LNCAP (cell line): Measurements from ENCODE around the gene KRTAP4-5.
"Not testable (repeated sequence)": the region's sequence is repeated elsewhere in the genome, so short reads cannot be mapped to it uniquely, and the experiment has no call there.

Source experiments
- TF ChIP-seq, protein P1 (sequence below): fragments of 450-650 bp; IDR thresholded peaks from 2 replicates; pipeline ENCODE4 v1.5.1; 2017; ENCODE audit warnings: mild to moderate bottlenecking

The KRTAP4-5 gene

DNA sequence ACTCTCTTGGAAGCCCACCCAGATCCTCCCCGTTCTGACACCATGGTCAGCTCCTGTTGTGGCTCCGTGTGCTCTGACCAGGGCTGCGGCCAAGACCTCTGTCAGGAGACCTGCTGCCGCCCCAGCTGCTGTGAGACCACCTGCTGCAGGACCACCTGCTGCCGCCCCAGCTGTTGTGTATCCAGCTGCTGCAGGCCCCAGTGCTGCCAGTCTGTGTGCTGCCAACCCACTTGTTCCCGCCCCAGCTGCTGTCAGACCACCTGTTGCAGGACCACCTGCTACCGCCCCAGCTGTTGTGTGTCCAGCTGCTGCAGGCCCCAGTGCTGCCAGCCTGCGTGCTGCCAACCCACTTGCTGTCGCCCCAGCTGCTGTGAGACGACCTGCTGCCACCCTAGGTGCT is 44.3 kb downstream of the KRTAP4-5 start, which contains the start of gene KRTAP4-9:
TSS of gene KRTAP4-9 (plus strand) at position 43 of the 400 bp plus-strand sequence. CDS start at position 43, 0 bp downstream.
- TF ChIP-seq, protein P1, sequence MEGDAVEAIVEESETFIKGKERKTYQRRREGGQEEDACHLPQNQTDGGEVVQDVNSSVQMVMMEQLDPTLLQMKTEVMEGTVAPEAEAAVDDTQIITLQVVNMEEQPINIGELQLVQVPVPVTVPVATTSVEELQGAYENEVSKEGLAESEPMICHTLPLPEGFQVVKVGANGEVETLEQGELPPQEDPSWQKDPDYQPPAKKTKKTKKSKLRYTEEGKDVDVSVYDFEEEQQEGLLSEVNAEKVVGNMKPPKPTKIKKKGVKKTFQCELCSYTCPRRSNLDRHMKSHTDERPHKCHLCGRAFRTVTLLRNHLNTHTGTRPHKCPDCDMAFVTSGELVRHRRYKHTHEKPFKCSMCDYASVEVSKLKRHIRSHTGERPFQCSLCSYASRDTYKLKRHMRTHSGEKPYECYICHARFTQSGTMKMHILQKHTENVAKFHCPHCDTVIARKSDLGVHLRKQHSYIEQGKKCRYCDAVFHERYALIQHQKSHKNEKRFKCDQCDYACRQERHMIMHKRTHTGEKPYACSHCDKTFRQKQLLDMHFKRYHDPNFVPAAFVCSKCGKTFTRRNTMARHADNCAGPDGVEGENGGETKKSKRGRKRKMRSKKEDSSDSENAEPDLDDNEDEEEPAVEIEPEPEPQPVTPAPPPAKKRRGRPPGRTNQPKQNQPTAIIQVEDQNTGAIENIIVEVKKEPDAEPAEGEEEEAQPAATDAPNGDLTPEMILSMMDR = not testable (repeated sequence)

DNA sequence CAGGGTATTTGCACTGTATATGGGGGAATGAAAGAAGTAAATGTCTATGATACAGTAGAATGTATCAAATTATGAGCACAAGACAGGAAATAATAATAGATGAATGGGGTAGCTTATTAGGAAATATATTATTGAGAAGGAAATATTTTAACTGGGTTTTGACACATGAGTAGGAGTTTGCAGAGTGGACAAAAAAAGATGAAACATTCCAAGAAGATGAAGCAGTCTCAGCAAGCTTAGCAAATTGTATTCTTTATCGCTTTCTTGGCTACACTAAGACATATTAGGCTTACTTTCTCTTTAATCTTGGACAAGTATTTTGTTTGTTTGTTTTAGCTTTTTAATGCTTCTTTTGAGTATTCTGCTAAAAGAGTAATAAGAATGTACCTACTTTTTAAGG is 45.7 kb downstream of the KRTAP4-5 start:
- TF ChIP-seq, protein P1 = no peak

DNA sequence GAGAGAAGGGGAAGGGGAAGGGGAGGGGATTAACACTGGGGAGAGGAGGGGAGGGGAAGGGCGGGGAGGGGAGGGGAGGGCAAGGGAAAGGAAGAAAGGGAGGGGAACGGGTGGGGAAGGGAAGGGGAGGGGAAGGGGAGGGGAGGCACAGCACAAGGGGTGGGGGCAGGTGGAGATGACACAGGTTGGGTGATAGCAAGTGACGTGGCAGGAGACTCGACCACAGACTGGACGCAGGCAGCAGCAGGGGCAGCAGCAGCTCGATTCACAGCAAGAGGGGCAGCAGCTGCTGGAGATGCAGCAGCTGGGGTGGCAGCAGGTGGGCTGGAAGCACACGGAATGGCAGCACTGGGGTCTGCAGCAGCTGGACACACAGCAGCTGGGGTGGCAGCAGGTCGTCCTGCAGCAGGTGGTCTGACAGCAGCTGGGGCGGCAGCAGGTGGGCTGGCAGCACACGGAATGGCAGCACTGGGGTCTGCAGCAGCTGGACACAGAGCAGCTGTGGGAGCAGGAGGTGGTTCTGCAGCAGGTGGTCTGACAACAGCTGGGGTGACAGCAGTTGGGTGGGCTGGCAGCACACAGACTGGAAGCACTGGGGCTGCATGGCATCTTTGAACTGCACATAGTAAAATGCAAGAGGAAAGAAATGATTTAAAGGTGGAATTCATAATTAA is 47.9 kb downstream of the KRTAP4-5 start, which contains the start of gene KRTAP4-16:
TSS of gene KRTAP4-16 (minus strand) at position 624 of the 674 bp plus-strand sequence. CDS start at position 624, 0 bp downstream.
- TF ChIP-seq, protein P1 = no peak
